Measurements from ENCODE around the gene PEX11A.

The PEX11A gene

GRCh38 chr15:89673165-89673512, 17.4 kb downstream of the PEX11A start:
- no peak for DNase-seq

DNA sequence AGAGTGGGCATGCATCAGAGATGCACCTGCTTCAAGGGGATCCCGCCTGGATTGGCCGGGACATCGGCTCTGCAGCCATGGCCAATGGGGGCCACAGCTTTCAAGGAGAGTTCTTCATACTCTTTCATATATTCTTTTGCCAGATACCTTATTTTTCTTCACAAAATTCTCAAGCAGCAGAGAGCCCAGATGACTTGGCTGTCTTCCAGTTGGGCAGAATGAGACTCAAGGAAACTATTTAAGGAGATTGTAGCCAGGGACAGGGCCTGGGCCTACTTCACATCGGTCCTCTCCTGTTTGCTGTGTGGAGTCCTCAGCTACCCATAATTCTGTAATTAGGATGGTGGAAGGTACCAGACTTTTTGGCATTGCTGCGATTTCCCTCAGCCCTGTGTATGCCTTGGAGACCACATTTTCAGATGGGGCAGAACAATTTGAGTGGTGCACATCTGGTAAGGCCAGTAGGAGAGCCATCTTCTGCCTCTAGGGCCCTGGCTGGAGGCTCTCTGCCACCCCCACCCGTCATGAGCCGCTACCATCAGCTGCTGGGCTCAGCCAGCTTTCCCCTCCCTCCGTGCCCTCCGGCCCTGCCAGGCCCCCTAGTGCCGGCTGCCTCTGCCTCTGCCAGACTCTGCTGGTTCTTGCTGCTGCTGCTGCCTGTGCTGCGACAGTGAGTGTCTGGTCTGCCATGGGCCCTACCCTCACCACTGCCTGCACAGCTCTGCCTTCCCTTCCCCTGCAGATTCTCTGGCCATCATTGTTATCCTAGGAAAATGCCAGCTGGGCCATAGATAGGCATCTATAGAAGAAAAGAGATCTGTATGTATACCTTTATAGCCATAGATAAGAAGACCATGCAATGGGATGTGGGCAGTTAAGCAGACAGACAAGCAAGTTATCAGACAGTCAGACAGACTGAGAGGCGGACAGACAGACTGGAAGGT, 18.1 kb downstream of the PEX11A start:
- DNase-seq = no peak

- no peak for DNase-seq
Observed at GRCh38 chr15:89671687-89672086, 18.9 kb downstream of the PEX11A start.

- no peak for DNase-seq
Observed at GRCh38 chr15:89670971-89671560, 19.5 kb downstream of the PEX11A start.

DNA sequence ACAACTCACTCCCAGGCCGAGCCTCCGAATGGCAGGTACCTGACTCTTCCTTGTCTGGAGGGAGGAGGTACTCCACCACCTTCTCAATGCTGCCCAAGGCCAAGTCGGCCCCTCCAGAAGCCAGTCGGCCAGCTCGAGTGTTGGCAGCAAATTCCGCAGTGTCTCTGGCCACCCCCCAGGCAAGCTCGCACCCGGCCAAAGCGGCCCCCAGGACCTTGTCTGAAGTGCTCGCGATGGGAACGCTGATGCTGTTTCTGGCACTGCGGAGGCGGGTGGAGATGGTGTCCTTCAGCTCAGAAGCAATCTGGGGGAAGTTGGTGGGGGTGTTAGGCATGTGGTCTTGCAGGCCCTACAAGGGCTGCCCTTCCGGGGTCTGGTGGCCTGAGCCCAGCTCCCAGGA, 20.6 kb downstream of the PEX11A start:
- no peak for DNase-seq

- DNase-seq = no peak
Observed at GRCh38 chr15:89669309-89669865, 21.2 kb downstream of the PEX11A start.

DNA sequence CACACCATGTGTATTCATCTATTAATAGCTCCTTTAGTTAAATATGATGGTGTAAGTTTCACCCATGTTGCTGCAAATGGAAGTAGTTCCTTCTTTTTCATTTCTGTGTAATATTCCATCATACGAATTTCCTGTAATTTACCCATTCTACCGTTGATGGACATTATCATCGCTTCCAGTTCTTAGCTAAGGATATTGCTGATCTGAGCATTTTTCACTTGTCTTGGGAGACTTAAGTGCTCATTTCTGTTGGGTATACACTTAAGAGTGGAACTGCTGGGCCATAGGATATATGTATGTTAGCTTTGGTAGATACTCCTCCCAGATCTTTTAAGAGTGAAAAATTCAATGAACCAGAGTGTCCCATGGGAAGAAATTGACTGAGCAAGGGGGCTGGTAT, 22.4 kb downstream of the PEX11A start:
- DNase-seq = no peak

GRCh38 chr15:89667706-89667960, 22.9 kb downstream of the PEX11A start:
- DNase-seq = no peak

GRCh38 chr15:89666858-89667705, 23.5 kb downstream of the PEX11A start:
- no peak for DNase-seq

- DNase-seq = no peak
Observed at GRCh38 chr15:89666184-89666857, 24.2 kb downstream of the PEX11A start.

- DNase-seq = no peak
Observed at GRCh38 chr15:89665449-89666181, 24.9 kb downstream of the PEX11A start.

GRCh38 chr15:89664441-89665350, 25.9 kb downstream of the PEX11A start:
- no peak for DNase-seq

- DNase-seq = no peak
Observed at GRCh38 chr15:89662893-89663626, 27.5 kb downstream of the PEX11A start.

DNA sequence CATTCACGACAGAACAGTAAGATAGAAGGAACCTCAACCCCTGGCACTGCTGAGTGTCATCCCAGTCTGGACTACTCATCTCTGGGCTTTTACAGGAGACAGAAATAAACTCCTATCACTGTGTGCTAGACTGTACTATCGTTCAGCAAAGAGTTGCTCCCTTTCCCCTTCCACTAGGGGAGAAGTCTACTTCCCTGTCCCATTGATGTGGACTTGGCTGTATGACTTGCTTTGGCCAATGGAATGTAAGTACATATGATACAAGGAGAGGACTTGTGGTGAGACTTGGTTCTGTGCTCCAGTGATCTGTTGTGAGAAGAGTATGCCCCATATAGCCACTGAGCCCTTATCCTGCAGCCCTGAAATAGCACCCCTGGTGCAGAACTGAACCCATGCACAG, 30.0 kb downstream of the PEX11A start:
- no peak for DNase-seq

DNA sequence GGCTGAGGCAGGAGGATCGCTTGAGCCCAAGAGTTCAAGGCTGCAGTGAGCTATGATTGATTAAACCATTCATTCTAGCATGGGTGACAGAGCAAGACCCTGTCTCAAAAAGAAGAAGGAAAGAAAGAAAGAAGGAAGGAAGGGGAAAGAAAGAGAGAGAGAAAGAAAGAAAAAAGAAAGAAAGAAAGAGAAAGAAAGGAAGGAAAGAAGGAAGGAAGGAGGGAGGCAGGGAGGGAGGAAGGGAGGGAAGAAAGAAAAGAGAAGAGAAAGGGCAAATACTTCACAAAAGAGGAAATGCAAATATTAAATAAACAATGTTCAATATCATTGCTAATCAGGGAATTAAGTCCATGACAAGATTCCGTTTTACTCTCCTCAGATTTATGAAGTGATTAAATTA, 31.3 kb downstream of the PEX11A start:
- no peak for DNase-seq

GRCh38 chr15:89657686-89658200, 32.8 kb downstream of the PEX11A start:
- DNase-seq = no peak

DNA sequence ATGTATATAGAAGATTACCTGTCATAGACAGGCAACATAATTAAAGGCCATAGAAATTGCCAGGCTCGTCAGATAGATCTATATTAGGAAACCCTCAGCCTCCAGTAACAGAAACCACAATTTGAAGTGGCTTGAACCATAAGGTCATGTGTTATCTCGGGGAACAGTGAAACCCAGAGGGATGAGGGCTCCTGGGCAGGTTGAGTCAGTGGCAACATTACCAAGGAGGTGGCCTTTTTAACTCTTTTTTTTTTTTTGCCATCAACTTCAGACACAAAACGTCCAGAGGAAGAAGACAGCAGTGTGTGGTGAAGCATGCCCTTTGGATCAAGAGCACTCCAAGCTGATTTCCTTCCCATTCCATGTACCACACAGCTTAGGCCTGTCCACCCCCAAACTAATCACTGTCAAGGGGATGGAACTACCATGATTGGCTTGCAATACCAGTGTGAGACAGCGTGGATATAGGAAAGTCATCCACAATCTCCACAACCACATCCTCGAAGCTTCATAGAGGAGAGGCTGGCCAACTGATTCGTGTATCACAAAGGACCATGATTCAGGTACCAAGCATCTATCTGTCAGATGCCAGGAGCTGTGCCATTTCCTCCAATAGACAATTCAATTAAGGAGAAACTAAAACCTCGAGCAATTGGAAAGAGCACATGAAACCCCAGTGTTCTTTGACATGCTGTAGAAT, 34.3 kb downstream of the PEX11A start:
- no peak for DNase-seq

DNA sequence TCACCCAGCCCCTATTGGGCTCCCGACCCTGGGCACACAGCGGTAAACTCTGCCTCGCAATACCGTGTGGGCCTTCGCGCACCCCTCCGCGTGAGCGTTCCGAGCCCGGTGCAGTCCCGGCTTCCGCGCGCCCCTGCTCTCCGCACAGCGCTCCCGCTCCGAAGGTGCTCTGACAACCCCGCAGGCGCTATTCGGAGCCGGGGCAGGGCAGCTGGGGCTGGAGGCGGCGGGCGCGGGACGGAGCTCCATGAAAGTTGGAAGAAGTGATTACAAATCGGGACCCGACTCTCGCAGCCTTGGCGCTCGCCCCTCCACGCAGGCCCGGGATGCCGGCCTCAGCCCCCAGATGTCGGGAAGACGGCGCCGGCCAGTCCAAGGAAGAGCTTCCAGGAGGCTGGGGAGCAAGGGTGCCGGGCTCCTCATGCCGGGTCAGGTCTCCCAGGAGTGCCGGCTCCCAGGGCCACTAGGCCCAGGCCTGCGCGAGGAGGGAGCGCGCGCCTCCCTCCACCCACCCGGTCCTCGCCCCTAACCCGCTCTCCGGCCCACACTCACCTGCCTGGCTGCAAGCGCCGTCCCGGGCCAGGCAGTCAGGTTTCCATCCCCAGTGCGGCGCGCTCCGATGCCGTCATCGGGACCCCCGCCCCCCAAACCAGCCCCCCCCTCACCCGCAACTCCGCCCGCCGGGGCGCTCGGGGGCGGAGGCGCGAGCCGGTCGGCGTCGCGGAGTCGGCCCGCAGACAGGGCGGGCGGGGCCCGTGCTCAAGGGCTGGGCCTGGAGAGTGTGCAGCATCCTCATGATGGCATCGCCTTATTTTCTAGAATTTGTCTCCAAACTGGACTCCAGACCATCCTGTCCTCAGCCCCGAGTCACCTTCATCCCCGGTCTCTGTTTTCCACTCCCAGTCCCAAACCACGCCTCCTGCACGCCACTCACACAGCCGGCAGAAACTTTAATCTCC, 35.4 kb downstream of the PEX11A start, which contains the start of gene KIF7:
KIF7 (minus strand) TSS at position 621 of the 959 bp plus-strand sequence. CDS start 2,537 bp downstream, outside the sequence.
- DNase-seq = no peak
